GM10266 (cell line): ENCODE data around the gene MYO16.

ENCODE experiments used
- DNase-seq: peaks from one replicate; pipeline ENCODE4 v3.0.0; 2012; ENCODE audit errors: extremely low spot score
- TF ChIP-seq, protein P1 (sequence below): IDR thresholded peaks from 2 replicates; pipeline ENCODE4 v1.5.1; 2012; ENCODE audit warnings: mild to moderate bottlenecking, low read depth; ENCODE audit not compliant: control insufficient read depth, insufficient read depth; ENCODE audit errors: missing control alignments

The MYO16 gene

DNA sequence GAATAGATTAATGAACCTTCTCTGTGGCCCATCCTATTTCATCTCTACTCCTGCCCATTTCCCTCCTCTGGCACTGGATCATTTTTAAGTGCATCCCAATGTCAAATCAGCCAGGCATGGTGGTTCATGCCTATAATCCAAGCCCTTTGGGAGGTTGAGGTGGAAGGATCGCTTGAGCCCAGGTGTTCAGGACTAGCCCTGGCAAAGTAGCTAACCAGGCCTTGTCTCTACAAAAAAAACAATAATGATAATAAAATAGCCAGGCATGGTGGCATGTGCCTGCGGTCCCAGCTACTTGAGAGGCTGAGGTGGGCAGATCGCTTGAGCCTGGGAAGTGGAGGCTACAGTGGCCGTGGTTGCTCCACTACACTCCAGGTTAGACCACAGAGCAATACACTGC is 517.0 kb downstream of the MYO16 start:
- no peak for DNase-seq
- TF ChIP-seq, protein P1, sequence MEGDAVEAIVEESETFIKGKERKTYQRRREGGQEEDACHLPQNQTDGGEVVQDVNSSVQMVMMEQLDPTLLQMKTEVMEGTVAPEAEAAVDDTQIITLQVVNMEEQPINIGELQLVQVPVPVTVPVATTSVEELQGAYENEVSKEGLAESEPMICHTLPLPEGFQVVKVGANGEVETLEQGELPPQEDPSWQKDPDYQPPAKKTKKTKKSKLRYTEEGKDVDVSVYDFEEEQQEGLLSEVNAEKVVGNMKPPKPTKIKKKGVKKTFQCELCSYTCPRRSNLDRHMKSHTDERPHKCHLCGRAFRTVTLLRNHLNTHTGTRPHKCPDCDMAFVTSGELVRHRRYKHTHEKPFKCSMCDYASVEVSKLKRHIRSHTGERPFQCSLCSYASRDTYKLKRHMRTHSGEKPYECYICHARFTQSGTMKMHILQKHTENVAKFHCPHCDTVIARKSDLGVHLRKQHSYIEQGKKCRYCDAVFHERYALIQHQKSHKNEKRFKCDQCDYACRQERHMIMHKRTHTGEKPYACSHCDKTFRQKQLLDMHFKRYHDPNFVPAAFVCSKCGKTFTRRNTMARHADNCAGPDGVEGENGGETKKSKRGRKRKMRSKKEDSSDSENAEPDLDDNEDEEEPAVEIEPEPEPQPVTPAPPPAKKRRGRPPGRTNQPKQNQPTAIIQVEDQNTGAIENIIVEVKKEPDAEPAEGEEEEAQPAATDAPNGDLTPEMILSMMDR = no peak

DNA sequence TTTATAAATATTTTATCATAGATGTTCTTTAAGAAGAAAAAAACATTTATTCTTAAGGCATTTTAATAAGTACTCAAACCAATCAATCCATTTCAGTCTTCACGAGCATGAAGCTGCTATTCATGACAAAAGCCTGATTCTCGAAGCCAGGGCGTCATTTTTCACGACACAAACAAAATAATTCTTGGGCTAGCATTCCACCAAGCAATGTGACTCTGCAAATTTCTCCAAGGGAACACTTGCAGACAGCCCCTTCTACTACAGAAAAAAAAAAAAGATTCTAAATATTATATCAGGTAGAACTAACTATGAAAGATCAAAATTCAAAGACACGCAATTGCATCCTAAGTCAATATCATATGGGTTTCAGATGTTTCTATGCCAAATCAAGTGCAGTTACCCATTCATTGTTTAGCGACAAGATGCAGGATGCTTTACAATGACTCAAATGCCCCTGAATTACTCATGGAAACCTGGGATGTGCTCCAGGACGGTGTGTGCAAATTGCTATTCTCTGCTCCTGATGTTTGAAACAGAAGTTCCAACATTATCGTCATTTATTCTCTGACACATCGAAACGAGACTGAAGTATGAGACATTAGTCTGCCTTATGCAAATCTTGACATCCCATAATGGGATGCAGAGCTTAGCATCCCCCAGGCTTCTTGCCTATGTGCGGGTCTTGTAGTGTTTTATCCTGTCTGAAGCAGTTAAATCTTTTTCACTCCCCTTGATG is 517.7 kb downstream of the MYO16 start:
- TF ChIP-seq, protein P1 = no peak

DNA sequence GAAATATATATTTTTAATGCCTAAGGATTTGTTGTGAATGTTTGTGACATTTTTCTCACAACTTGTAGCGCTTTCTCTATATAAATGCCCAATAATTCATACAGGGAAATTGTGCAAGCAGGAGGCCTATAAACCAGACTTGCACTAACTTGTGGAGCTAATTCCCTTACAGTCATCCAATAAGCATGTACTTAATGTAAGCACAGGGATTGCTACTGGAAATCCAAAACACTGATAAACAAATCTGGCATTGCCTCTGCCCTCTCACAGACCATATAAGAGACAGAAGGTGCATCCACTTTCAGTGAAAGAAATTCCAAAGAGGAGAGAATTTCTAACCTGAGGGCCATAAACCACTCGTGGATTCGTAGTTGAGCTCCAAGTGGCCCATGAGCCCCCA is 518.8 kb downstream of the MYO16 start:
- TF ChIP-seq, protein P1 = no peak
- DNase-seq = no peak

More for the DNA sequence above, 517.7 kb downstream of the MYO16 start:
- DNase-seq = no peak

DNA sequence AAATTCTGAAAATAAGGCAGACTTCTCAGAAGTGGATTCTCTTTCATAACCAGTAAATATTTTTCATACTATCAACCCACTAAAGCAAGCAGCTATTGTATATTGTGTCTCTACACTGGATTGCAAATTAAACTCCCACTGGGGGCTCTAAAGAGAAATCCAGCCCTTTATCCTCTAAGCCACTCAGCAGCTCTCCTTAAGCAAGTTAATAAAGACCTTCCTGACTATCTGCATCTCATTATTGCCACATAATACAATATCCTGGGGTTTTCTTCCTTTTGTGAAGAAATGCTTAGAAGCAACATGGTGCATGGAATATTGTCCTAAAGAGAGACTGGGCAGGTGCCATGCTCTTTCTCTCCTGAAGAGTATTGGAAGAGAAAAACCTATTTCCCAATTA is 521.3 kb downstream of the MYO16 start:
- DNase-seq = no peak
- TF ChIP-seq, protein P1 = no peak

DNA sequence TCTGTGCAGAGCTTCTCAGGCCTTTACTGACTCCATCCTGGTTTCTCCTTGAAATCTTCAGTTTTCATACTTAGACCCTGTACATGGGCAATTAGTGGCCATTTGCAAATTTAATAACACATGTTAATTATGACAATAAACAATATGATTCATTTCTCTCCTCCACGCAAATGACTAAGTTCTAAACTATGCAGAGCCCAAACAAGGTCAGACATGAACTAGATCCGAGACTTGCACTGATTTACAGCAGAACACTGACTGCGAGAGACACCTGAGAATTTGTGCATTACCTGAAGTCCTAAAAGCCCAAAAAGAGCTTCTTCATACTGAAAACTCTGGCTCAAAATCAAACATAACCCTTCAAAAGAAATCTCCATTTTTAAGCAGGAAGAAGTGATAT is 521.8 kb downstream of the MYO16 start:
- DNase-seq = no peak
- TF ChIP-seq, protein P1 = no peak

DNA sequence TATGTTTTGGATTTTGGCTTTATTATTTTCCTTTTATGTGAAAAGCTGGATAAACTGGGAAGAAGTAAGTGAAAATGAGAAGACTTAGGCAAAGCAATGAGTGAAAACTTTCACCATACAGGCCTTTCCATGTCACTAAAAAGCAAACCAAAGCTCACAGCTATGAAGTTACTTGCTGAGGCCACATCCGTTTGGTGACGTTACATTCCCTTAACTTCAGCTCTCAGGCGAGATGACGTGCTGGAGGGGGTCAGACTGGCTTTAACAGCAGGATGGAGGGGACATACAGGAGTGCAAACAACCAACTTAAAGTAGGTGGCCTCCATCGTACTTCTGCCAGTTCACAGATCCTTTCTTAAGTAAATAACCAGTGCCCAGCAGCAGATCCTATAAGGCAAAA is 522.3 kb downstream of the MYO16 start:
- TF ChIP-seq, protein P1 = no peak

DNA sequence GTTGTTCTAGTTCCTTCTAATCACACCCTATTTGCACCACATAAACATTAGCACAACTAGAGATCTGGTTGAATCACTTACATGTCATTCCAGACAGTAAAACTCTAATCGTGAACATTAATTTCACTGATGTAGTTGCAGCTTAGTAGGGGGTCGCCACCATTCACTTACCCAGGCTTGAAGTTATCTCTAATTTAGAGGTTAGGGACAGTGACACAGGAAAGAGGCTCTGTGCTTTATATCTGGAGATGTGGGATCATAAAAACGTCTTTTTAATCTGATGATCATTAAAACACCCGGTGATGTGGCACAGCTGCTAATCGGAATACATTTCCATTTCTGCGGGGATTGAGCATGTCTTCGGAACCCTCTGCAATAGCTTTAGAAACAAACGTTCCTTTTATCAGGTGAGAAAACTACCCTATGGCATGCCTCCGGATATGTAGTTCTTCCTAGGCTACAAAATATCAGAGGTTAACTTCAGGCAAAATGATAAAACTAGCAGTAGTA is 523.0 kb downstream of the MYO16 start:
- TF ChIP-seq, protein P1 = no peak
- DNase-seq = no peak

More for the DNA sequence above, 522.3 kb downstream of the MYO16 start:
- no peak for DNase-seq
